Measurements from ENCODE around the gene USP24.

- TF ChIP-seq YY1 (IDR thresholded peaks at IDR 0.05; ENCODE audit: insufficient read depth, insufficient read length) (no peak), SUZ12 (IDR thresholded peaks at IDR 0.05; ENCODE audit: extremely low read depth, insufficient read depth, insufficient read length) (no peak)
These were observed 180.6 kb downstream of the USP24 start for GRCh38 chr1:55034476-55035133.
